HepG2 (cell line): Measurements from ENCODE around the gene EEF1A1. TPM values are rescaled to one million over a fixed set of nuclear protein-coding genes. Genes with fewer than 3 reads are reported as not detected.

ENCODE experiments used
- AHR ChIP-seq: IDR thresholded peaks from 2 replicates; pipeline ENCODE4 v1.6.1; 2018; ENCODE audit warnings: missing genetic modification reagents, missing compliant biosample characterization
- ATF3 ChIP-seq: sonication (generic); formaldehyde crosslinking; IDR thresholded peaks from 2 replicates; pipeline ENCODE4 v1.4.0; 2020; ENCODE audit warnings: missing genetic modification reagents
- BRD4 ChIP-seq: sonication (generic); formaldehyde crosslinking; IDR thresholded peaks from 2 replicates; pipeline ENCODE4 v1.4.0; 2020; ENCODE audit warnings: missing genetic modification reagents
- FLYWCH1 ChIP-seq: sonication (generic); formaldehyde crosslinking; IDR thresholded peaks from 2 replicates; pipeline ENCODE4 v1.8.1; 2023; ENCODE audit warnings: mild to moderate bottlenecking, missing genetic modification reagents
- FOSL1 ChIP-seq: sonication (generic); formaldehyde crosslinking; IDR thresholded peaks from 2 replicates; pipeline ENCODE4 v1.9.0; 2021; ENCODE audit warnings: missing genetic modification reagents, borderline replicate concordance
- GATAD2A ChIP-seq: IDR thresholded peaks from 2 replicates; pipeline ENCODE4 v1.6.1; 2016
- HOXA3 ChIP-seq: sonication (generic); formaldehyde crosslinking; IDR thresholded peaks from 2 replicates; pipeline ENCODE4 v1.5.0; 2020; ENCODE audit warnings: missing genetic modification reagents
- KDM3A ChIP-seq: IDR thresholded peaks from 2 replicates; pipeline ENCODE4 v1.6.1; 2018; ENCODE audit warnings: low read depth, missing compliant biosample characterization
- KLF9 ChIP-seq: IDR thresholded peaks from 2 replicates; pipeline ENCODE4 v1.6.1; 2016; ENCODE audit warnings: low read depth
- MATR3 ChIP-seq: sonication (generic); formaldehyde crosslinking; IDR thresholded peaks from 2 replicates; pipeline ENCODE4 v1.4.0; 2020; ENCODE audit warnings: missing genetic modification reagents
- PRMT3 ChIP-seq: sonication (generic); formaldehyde crosslinking; IDR thresholded peaks from 2 replicates; pipeline ENCODE4 v1.8.1; 2022; ENCODE audit warnings: low read depth, mild to moderate bottlenecking, moderate library complexity, missing genetic modification reagents, borderline replicate concordance
- RARG ChIP-seq: sonication (generic); formaldehyde crosslinking; IDR thresholded peaks from 2 replicates; pipeline ENCODE4 v1.4.0; 2020; ENCODE audit warnings: low read depth, mild to moderate bottlenecking, missing genetic modification reagents
- RBM22 ChIP-seq: fragments of 200-400 bp; formaldehyde crosslinking; optimal IDR thresholded peaks from 2 replicates; pipeline ENCODE3; 2017; ENCODE audit warnings: mild to moderate bottlenecking, low read length, moderate library complexity
- REL ChIP-seq: sonication (generic); formaldehyde crosslinking; conservative IDR thresholded peaks from 2 replicates; pipeline ENCODE4 v1.8.0; 2022; ENCODE audit warnings: mild to moderate bottlenecking, missing genetic modification reagents, moderate library complexity
- SRSF4 ChIP-seq: fragments of 200-400 bp; formaldehyde crosslinking; IDR thresholded peaks from one replicate; pipeline ENCODE4 v1.6.1; 2018; ENCODE audit warnings: mild to moderate bottlenecking, low read depth, low read length, moderate library complexity; ENCODE audit not compliant: poor library complexity, severe bottlenecking
- TARDBP ChIP-seq: sonication (generic); formaldehyde crosslinking; IDR thresholded peaks from 2 replicates; pipeline ENCODE4 v1.8.0; 2022; ENCODE audit warnings: mild to moderate bottlenecking, missing genetic modification reagents
- TGIF2 ChIP-seq: IDR thresholded peaks from 2 replicates; pipeline ENCODE4 v1.6.1; 2016; ENCODE audit warnings: control low read depth, missing compliant biosample characterization
- XRCC5 ChIP-seq: fragments of 200-400 bp; formaldehyde crosslinking; optimal IDR thresholded peaks from 2 replicates; pipeline ENCODE3; 2017; ENCODE audit warnings: mild to moderate bottlenecking, low read length
- YY1 ChIP-seq: IDR thresholded peaks from 2 replicates; pipeline ENCODE4 v1.6.1; 2011; ENCODE audit warnings: low read length, low read depth, moderate library complexity, mild to moderate bottlenecking; ENCODE audit not compliant: insufficient read depth, insufficient replicate concordance
- ZBTB8A ChIP-seq: sonication (generic); formaldehyde crosslinking; IDR thresholded peaks from 2 replicates; pipeline ENCODE4 v1.4.0; 2020; ENCODE audit warnings: mild to moderate bottlenecking, low read depth, missing genetic modification reagents, borderline replicate concordance
- ZFP91 ChIP-seq: sonication (generic); formaldehyde crosslinking; IDR thresholded peaks from 2 replicates; pipeline ENCODE4 v1.9.0; 2022; ENCODE audit warnings: missing genetic modification reagents, mild to moderate bottlenecking, borderline replicate concordance
- ZNF230 ChIP-seq: sonication (generic); formaldehyde crosslinking; IDR thresholded peaks from 2 replicates; pipeline ENCODE4 v1.4.0; 2020; ENCODE audit warnings: mild to moderate bottlenecking, missing genetic modification reagents
- ZNF232 ChIP-seq: sonication (generic); formaldehyde crosslinking; IDR thresholded peaks from 2 replicates; pipeline ENCODE4 v1.4.0; 2020; ENCODE audit warnings: missing genetic modification reagents, borderline replicate concordance
- ZNF30 ChIP-seq: sonication (generic); formaldehyde crosslinking; IDR thresholded peaks from 2 replicates; pipeline ENCODE4 v1.5.0; 2020; ENCODE audit warnings: mild to moderate bottlenecking, missing genetic modification reagents
- ZNF510 ChIP-seq: sonication (generic); formaldehyde crosslinking; IDR thresholded peaks from 2 replicates; pipeline ENCODE4 v1.4.0; 2020; ENCODE audit warnings: low read depth, mild to moderate bottlenecking, missing genetic modification reagents
- ZNF691 ChIP-seq: sonication (generic); formaldehyde crosslinking; IDR thresholded peaks from 2 replicates; pipeline ENCODE4 v1.4.0; 2020; ENCODE audit warnings: missing genetic modification reagents, low read depth, mild to moderate bottlenecking, borderline replicate concordance
- ZNF740 ChIP-seq: sonication (generic); formaldehyde crosslinking; IDR thresholded peaks from 2 replicates; pipeline ENCODE4 v1.4.0; 2020; ENCODE audit warnings: missing genetic modification reagents
- ZSCAN22 ChIP-seq: sonication (generic); formaldehyde crosslinking; IDR thresholded peaks from 2 replicates; pipeline ENCODE4 v1.4.0; 2020; ENCODE audit warnings: mild to moderate bottlenecking, missing genetic modification reagents
- polyA plus RNA-seq, 8 experiments: library from polyadenylated mRNA; depleted of rRNA in 3 of 8; stranded (reverse) in 7 of 8; unstranded in 1 of 8; fragments of >200 nt; fragmentation: Illumina TruSeq in 4 of 8; extraction: Trizol in 4 of 8; gene quantifications; 2 replicates each; pipeline versions ENCODE4 v1.2.1 to v1.2.3, GENCODE V29; 2011 to 2016; ENCODE audit warnings: low read depth in 4 of 8, missing spikeins in 1 of 8, mixed read lengths in 1 of 8; ENCODE audit not compliant: insufficient read depth in 1 of 8
- total RNA-seq, 5 experiments: library from RNA; depleted of rRNA; stranded (reverse); fragments of >200 nt; fragmentation: Illumina TruSeq; extraction: Trizol; gene quantifications; 2 replicates each; pipeline ENCODE4 v1.2.3, GENCODE V29; 2016; ENCODE audit warnings: low read depth in 1 of 5

Gene EEF1A1
- total and polyA plus RNA-seq, 2 of the 13 experiments (the other 11 are each of a cell fraction or from before 2014, with no cell fraction given), result 13,726 to 17,172 TPM

- TF ChIP-seq ZNF510 (CRISPR knock-in tag) (0 out of 2 replicates have a peak, but pooled peaks have one; percentile 1), RBM22 (peak; percentile 90), ZNF740 (0 out of 2 replicates have a peak, but pooled peaks have one; percentile 38), ZNF691 (CRISPR knock-in tag) (peak; percentile 10; the same call in 1 of the 2 replicates), TARDBP (CRISPR knock-in tag) (no peak), ATF3 (CRISPR knock-in tag) (0 out of 2 replicates have a peak, but pooled peaks have one; percentile 20), HOXA3 (CRISPR knock-in tag) (peak; percentile 39), ZSCAN22 (CRISPR knock-in tag) (0 out of 2 replicates have a peak, but pooled peaks have one; percentile 48), YY1 (peak; percentile 93), KDM3A (CRISPR knock-in tag) (0 out of 2 replicates have a peak, but pooled peaks have one; percentile 42), ZNF30 (CRISPR knock-in tag) (no peak; the same call in 1 of the 2 replicates), BRD4 (CRISPR knock-in tag) (peak; percentile 40; the same call in 1 of the 2 replicates), FOSL1 (peak; percentile 36; the same call in 1 of the 2 replicates), AHR (CRISPR knock-in tag) (peak; percentile 77; the same call in 1 of the 2 replicates), REL (CRISPR knock-in tag) (0 out of 2 replicates have a peak, but pooled peaks have one; percentile 44), KLF9 (no peak), TGIF2 (CRISPR knock-in tag) (no peak), PRMT3 (0 out of 2 replicates have a peak, but pooled peaks have one; percentile 2), ZNF230 (CRISPR knock-in tag) (peak; percentile 76; the same call in 1 of the 2 replicates), ZNF232 (CRISPR knock-in tag) (peak; percentile 42; the same call in 1 of the 2 replicates), ZFP91 (peak; percentile 63; the same call in 1 of the 2 replicates), XRCC5 (peak; percentile 79), FLYWCH1 (peak; percentile 22; the same call in 1 of the 2 replicates), GATAD2A (CRISPR knock-in tag) (0 out of 2 replicates have a peak, but pooled peaks have one; percentile 9), SRSF4 (peak; percentile 93), MATR3 (CRISPR knock-in tag) (no peak), RARG (CRISPR knock-in tag) (peak; percentile 87), ZBTB8A (CRISPR knock-in tag) (peak; percentile 36; the same call in 1 of the 2 replicates)
Measured at GRCh38 chr6:73519926-73520687, 725 bp downstream of the EEF1A1 start (continued).
